ENCODE measurements around the gene PDIA5.

DNA sequence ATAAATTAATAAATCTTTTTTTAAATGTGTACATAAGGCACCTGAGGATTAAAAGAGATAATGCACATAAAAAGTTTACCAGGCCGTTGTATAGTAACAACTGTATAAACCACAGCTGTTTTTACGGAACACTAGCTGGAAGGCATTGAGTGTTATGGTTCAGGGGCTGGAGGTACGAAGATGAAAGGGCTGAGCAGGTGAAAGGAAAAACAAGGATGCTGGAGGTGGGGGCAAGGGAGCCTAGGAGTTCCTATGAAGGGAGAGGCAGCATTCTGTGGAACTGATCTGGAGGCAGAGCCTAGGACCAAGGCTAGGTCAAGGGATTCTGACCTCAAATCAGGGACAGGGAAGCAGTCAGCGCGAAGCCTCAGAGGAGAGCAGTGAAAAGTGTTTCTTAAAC is 47.2 kb upstream of the PDIA5 start:
- TF ChIP-seq, protein P1, sequence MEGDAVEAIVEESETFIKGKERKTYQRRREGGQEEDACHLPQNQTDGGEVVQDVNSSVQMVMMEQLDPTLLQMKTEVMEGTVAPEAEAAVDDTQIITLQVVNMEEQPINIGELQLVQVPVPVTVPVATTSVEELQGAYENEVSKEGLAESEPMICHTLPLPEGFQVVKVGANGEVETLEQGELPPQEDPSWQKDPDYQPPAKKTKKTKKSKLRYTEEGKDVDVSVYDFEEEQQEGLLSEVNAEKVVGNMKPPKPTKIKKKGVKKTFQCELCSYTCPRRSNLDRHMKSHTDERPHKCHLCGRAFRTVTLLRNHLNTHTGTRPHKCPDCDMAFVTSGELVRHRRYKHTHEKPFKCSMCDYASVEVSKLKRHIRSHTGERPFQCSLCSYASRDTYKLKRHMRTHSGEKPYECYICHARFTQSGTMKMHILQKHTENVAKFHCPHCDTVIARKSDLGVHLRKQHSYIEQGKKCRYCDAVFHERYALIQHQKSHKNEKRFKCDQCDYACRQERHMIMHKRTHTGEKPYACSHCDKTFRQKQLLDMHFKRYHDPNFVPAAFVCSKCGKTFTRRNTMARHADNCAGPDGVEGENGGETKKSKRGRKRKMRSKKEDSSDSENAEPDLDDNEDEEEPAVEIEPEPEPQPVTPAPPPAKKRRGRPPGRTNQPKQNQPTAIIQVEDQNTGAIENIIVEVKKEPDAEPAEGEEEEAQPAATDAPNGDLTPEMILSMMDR (IDR thresholded peaks at IDR 0.05): no peak
- TF ChIP-seq POLR2A (IDR thresholded peaks at IDR 0.05): no peak

Data from heart left ventricle (tissue), 13 donors.